ENCODE measurements around the gene SBF1. TPM values are rescaled to one million over a fixed set of nuclear protein-coding genes. Genes with fewer than 3 reads are reported as not detected.

Gene SBF1
- total RNA-seq, 4 donors from 2014 or later = 56.1 to 121 (median 86.9) TPM

DNA sequence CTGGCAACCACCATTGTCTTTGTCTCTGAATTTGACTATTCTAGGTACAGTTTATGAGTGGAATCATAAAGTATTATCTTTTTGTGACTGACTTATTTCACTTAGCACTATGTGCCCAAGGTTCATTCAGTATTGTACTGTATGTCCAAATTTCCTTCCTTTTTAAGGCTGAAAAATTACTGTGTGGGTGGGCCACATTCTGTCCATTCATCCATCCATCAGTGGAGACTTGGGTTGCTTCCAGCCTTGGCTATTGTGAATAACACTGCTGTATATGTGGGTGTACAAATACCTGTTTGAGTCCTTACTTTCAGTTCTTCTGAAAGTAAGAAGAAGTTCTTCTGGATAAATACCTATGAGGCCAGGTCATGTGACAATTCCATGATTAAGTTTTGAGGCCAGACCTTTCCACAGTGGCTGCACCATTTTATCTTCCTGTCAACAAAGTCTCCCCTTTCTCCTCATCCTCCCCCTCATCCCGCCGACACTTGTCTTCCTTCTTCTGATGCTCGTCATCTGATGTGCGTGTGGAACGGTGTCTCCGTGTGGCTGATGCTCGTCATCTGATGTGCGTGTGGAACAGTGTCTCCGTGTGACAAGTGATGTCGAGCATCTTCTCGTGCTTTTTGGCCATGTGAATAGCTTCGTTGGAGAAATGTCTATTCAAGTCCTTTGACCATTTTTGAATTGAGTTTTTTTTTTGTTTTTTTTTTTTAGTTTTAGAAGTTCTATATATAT is 49.5 kb downstream of the SBF1 start:
- Histone ChIP-seq H3K4me1 (no peaks in the 10 kb centered on the region), H3K4me3 (no peak overlapping the region), H3K27ac (replicated peaks in 1 of 4) (no peak overlapping the region), H3K9me3 (no peaks in the 10 kb centered on the region), H3K27me3 (no peaks in the 10 kb centered on the region), H3K36me3 (peaks cover 61 to 96% (median 83%) of the 10 kb centered on the region in 4 donors)
- WGBS = 93% methylated on average over 12 of the region's 12 CpGs
- TF ChIP-seq POLR2A (IDR thresholded peaks at IDR 0.05; ENCODE audit: low read depth) = no peak
- no peak for TF ChIP-seq POLR2AphosphoS5 (IDR thresholded peaks at IDR 0.05)
- TF ChIP-seq, protein P1, sequence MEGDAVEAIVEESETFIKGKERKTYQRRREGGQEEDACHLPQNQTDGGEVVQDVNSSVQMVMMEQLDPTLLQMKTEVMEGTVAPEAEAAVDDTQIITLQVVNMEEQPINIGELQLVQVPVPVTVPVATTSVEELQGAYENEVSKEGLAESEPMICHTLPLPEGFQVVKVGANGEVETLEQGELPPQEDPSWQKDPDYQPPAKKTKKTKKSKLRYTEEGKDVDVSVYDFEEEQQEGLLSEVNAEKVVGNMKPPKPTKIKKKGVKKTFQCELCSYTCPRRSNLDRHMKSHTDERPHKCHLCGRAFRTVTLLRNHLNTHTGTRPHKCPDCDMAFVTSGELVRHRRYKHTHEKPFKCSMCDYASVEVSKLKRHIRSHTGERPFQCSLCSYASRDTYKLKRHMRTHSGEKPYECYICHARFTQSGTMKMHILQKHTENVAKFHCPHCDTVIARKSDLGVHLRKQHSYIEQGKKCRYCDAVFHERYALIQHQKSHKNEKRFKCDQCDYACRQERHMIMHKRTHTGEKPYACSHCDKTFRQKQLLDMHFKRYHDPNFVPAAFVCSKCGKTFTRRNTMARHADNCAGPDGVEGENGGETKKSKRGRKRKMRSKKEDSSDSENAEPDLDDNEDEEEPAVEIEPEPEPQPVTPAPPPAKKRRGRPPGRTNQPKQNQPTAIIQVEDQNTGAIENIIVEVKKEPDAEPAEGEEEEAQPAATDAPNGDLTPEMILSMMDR (IDR thresholded peaks at IDR 0.05) = no peak
- no peak for TF ChIP-seq EP300 (IDR thresholded peaks at IDR 0.05)
- DNase-seq (ENCODE audit: extremely low spot score) = no peak
- intact Hi-C loops (cut with DNase I) = no loop called here

DNA sequence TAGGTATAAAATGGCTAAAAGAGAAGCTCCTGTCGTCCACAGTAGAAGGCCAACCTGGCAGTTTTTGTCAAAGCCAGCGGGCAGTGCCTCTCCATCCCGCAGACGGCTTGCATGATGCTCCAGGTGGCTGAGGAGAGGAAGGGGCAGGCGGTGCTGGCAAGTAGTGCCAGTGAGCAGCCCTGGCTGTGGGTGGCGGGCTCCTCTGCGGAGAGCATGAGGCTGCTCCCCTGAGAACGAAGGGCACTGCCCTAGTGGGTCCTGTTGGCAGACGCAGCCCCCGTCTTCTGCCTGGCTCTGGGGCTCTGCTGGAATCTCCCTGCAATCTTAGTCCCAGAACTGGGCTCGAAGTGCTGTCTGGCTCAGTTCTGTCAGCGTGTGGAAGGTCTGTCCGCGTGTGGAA is 50.9 kb downstream of the SBF1 start:
- Histone ChIP-seq H3K4me1 (no peaks in the 10 kb centered on the region), H3K27ac (replicated peaks in 1 of 4) (no peak overlapping the region), H3K27me3 (no peaks in the 10 kb centered on the region), H3K36me3 (peaks cover 66 to 96% (median 85%) of the 10 kb centered on the region in 4 donors), H3K9me3 (no peaks in the 10 kb centered on the region), H3K4me3 (no peak overlapping the region)
- no peak for TF ChIP-seq EP300 (IDR thresholded peaks at IDR 0.05)
- no peak for TF ChIP-seq POLR2AphosphoS5 (IDR thresholded peaks at IDR 0.05)
- 96% methylated on average over 13 of the region's 14 CpGs for WGBS
- no peak for DNase-seq (ENCODE audit: extremely low spot score)
- intact Hi-C loops (cut with DNase I) = no loop called here

DNA sequence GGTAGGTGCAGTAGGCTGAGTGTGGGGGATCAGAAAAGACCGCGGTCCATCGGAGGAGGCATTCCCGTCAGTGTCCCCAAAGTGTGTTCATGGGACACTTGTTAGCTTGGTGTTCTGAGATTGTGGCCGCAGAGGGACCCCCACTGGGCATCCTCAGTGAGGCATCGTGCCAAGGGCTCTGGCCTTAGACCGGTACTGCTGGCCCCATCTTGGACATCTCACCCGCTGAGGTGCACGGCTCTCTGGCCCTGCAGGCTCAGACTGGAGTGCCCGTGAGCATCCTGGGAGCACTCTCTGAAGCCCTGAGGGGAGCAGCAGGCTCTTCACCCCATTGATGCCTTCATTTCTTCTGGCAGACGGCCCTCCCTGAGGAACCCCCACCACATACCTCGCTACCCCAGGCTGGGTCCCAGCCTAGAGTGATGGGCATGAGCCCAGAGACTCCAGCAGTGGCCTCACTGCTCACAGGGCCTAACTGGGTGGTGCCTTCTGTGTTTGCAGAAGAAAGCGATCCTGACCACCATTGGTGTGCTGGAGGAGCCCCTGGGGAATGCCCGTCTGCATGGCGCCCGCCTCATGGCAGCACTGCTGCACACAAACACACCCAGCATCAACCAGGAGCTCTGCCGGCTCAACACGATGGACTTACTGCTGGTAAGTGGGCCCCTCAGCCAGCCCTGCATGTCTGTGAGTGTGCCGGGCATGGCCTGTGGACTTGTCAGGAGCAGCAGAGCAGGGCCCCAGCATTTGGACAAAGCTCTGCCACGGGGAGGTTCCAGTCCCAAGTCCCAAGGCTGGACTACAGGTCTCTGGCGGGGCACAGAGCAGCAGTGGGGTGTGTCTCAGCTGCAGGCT is 51.6 kb downstream of the SBF1 start:
- intact Hi-C loops (cut with DNase I) = no loop called here
- 94% methylated on average over 12 of the region's 21 CpGs for WGBS
- Histone ChIP-seq H3K4me1 (no peaks in the 10 kb centered on the region), H3K36me3 (peaks cover 65 to 96% (median 85%) of the 10 kb centered on the region in 4 donors), H3K9me3 (no peaks in the 10 kb centered on the region), H3K4me3 (no peak overlapping the region), H3K27ac (replicated peaks in 1 of 4) (no peak overlapping the region), H3K27me3 (no peaks in the 10 kb centered on the region)
- TF ChIP-seq POLR2A (IDR thresholded peaks at IDR 0.05; ENCODE audit: low read depth) (no peak), POLR2AphosphoS5 (IDR thresholded peaks at IDR 0.05) (no peak), EP300 (IDR thresholded peaks at IDR 0.05) (no peak)
- TF ChIP-seq, protein P1 (IDR thresholded peaks at IDR 0.05) = no peak
- no peak for DNase-seq (ENCODE audit: extremely low spot score)

DNA sequence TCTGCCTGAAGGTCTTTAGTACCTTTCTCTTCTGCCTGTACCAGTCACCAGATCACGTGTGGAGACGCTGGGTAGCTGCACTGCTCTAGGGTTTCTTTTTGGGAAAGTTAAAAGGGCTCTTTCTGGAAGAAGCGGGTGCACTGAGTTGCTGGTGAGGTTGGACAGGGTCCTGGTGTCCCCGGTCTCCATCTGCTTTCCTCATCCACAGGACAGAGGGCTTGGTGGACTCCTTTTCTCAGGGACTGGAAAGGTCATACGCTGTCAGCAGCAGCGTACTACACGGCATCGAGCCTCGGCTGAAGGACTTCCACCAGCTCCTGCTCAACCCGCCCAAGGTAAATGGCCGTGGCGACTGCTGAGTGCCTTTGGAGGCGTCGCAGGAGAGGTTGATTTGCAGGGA is 52.8 kb downstream of the SBF1 start:
- intact Hi-C loops (cut with DNase I) = no loop called here
- WGBS = 92% methylated on average over 12 of the region's 14 CpGs
- no peaks in the 10 kb centered on the region for H3K9me3 ChIP-seq
- no peak overlapping the region for H3K4me3 ChIP-seq
- no peak overlapping the region for H3K27ac ChIP-seq (replicated peaks in 1 of 4)
- H3K4me1 ChIP-seq = no peaks in the 10 kb centered on the region
- TF ChIP-seq, protein P1 (IDR thresholded peaks at IDR 0.05) = no peak
- no peak for TF ChIP-seq POLR2A (IDR thresholded peaks at IDR 0.05; ENCODE audit: low read depth)
- TF ChIP-seq POLR2AphosphoS5 (IDR thresholded peaks at IDR 0.05) = no peak
- no peak for TF ChIP-seq EP300 (IDR thresholded peaks at IDR 0.05)
- H3K36me3 ChIP-seq = peaks cover 66 to 97% (median 88%) of the 10 kb centered on the region in 4 donors
- no peaks in the 10 kb centered on the region for H3K27me3 ChIP-seq
- DNase-seq (ENCODE audit: extremely low spot score) = no peak

DNA sequence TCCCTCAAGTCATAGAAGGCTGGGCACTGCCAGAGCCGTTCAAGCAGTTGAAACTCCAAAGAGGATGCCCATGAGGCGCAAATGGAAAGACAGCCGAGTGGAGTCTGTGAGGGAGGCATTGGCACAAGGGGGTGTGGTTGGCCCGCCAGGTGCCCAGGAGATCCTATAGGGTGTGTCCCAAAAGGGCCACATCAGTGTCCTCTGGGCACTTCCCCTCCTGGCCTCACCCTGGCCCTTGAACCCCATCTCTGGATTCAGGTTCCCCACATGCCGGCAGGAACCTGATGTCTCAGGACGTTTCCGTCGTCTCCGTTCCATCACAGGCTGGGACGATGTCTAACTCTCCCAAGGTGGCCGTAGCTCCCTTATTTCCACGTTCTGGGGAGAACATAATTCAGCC is 54.3 kb downstream of the SBF1 start:
- DNase-seq (ENCODE audit: extremely low spot score) = no peak
- intact Hi-C loops (cut with DNase I) = no loop called here
- Histone ChIP-seq H3K4me1 (no peaks in the 10 kb centered on the region), H3K9me3 (no peaks in the 10 kb centered on the region), H3K27me3 (no peaks in the 10 kb centered on the region), H3K27ac (replicated peaks in 1 of 4) (no peak overlapping the region), H3K4me3 (no peak overlapping the region), H3K36me3 (peaks cover 81 to 100% (median 97%) of the 10 kb centered on the region in 4 donors)
- 84% methylated on average over 12 of the region's 12 CpGs for WGBS
- TF ChIP-seq POLR2AphosphoS5 (IDR thresholded peaks at IDR 0.05) = no peak
- no peak for TF ChIP-seq POLR2A (IDR thresholded peaks at IDR 0.05; ENCODE audit: low read depth)

Measured in esophagus muscularis mucosa (tissue), 4 donors.